Vagina (tissue), 2 donors: ENCODE results near the gene TMTC3.
"Not testable (repeated sequence)": the region's sequence is repeated elsewhere in the genome, so short reads cannot be mapped to it uniquely, and the experiment has no call there.

Source experiments
- POLR2AphosphoS5 ChIP-seq, 2 donors: sonication (generic); formaldehyde crosslinking; IDR thresholded peaks; one replicate each; pipeline ENCODE4 v1.9.0; 2017; ENCODE audit warnings: antibody characterized with exemption in 2 of 2, mild to moderate bottlenecking in 2 of 2, low read depth in 1 of 2; ENCODE audit not compliant: insufficient read depth in 1 of 2
- TF ChIP-seq, protein P1 (sequence below), 3 experiments: fragments of 450-650 bp in 2 of 3; fragments of 200-600 bp in 1 of 3; sonication (generic) in 1 of 3; IDR thresholded peaks; one replicate each; pipeline ENCODE4 v1.5.1; 2017 to 2019; ENCODE audit warnings: antibody characterized with exemption in 3 of 3, mild to moderate bottlenecking in 2 of 3, moderate library complexity in 2 of 3

DNA sequence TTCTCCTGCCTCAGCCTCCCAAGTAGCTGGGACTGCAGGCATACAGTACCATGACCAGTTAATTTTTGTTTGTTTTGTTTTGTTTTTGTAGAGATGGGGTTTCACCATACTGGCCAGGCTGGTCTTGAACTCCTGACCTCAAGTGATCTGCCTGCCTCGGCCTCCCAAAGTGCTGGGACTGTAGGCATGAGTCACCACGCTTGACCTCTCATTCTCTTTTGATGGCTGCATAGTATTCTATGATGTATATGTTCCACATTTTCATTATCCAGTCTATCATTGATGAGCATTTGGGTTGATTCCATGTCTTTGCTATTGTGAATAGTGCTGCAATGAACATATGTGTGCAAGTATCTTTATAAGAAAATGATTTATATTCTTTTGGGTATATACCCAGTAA, 8.9 kb upstream of the TMTC3 start:
- not testable (repeated sequence) for TF ChIP-seq POLR2AphosphoS5 (IDR thresholded peaks at IDR 0.05; ENCODE audit: insufficient read depth in 1 of 2, low read depth in 1 of 2)
- TF ChIP-seq, protein P1, sequence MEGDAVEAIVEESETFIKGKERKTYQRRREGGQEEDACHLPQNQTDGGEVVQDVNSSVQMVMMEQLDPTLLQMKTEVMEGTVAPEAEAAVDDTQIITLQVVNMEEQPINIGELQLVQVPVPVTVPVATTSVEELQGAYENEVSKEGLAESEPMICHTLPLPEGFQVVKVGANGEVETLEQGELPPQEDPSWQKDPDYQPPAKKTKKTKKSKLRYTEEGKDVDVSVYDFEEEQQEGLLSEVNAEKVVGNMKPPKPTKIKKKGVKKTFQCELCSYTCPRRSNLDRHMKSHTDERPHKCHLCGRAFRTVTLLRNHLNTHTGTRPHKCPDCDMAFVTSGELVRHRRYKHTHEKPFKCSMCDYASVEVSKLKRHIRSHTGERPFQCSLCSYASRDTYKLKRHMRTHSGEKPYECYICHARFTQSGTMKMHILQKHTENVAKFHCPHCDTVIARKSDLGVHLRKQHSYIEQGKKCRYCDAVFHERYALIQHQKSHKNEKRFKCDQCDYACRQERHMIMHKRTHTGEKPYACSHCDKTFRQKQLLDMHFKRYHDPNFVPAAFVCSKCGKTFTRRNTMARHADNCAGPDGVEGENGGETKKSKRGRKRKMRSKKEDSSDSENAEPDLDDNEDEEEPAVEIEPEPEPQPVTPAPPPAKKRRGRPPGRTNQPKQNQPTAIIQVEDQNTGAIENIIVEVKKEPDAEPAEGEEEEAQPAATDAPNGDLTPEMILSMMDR (IDR thresholded peaks at IDR 0.05), result not testable (repeated sequence)
